ENCODE measurements around the gene VPS35L. TPM values are rescaled to one million over a fixed set of nuclear protein-coding genes. Genes with fewer than 3 reads are reported as not detected.

Gene VPS35L, protein sequence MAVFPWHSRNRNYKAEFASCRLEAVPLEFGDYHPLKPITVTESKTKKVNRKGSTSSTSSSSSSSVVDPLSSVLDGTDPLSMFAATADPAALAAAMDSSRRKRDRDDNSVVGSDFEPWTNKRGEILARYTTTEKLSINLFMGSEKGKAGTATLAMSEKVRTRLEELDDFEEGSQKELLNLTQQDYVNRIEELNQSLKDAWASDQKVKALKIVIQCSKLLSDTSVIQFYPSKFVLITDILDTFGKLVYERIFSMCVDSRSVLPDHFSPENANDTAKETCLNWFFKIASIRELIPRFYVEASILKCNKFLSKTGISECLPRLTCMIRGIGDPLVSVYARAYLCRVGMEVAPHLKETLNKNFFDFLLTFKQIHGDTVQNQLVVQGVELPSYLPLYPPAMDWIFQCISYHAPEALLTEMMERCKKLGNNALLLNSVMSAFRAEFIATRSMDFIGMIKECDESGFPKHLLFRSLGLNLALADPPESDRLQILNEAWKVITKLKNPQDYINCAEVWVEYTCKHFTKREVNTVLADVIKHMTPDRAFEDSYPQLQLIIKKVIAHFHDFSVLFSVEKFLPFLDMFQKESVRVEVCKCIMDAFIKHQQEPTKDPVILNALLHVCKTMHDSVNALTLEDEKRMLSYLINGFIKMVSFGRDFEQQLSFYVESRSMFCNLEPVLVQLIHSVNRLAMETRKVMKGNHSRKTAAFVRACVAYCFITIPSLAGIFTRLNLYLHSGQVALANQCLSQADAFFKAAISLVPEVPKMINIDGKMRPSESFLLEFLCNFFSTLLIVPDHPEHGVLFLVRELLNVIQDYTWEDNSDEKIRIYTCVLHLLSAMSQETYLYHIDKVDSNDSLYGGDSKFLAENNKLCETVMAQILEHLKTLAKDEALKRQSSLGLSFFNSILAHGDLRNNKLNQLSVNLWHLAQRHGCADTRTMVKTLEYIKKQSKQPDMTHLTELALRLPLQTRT
- total RNA-seq = 34.2 TPM
- 10 to 100 TPM; 29.9 to 34.6 (median 33.5) TPM for polyA plus RNA-seq

DNA sequence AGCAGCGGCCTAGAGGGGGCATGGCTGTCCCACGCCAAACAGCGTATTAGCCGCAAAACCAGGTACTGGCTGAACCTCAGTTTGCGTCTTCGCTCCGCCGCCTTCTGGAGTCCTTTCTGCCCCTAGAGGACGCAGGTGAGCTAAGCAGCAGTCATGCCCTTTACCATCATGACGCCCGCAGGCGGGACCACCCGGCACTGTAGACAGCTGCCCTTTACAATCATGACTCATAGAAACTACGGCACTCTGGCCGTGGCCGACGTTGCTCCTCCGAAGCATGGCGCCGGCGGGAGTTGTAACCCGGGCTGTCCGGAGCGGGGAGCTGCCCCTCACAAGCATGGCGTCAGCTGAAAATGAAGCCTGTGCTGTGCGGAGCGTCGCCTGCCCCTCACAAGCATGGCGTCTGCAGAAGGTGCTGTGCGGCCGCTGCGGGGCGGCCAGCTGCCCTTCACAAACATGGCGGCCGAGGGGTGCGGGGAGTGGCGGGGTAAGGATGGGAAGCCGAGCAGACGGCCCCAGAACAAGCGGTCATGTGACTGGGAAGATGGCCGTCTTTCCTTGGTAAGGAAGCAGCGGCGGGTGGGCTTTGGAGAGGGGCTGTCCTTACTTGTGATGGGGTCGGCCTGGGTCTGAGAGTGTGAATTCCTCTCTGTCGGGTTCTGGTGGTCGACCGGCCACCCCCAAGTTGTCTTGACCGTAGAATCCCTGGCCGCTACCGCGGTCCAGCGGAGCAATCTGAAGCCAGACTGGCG is at the start of gene VPS35L:
VPS35L (plus strand) TSS at position 518 of the 752 bp plus-strand sequence; CDS start at position 545, 27 bp downstream.
- Histone ChIP-seq H3K27me3 (ENCODE audit: control insufficient read depth, insufficient read depth, low read length) (no peaks in the 10 kb centered on the region), H3K4me3 (ENCODE audit: low read depth, low read length) (peak within 1 kb of the TSS; percentile 79), H3K4me1 (ENCODE audit: control insufficient read depth, insufficient read depth, low read length, poor library complexity, severe bottlenecking) (peaks cover 9% of the 10 kb centered on the region), H3K9me3 (ENCODE audit: control insufficient read depth in 2 of 2, low read length in 2 of 2) (no peaks in the 10 kb centered on the region), H3K36me3 (ENCODE audit: control insufficient read depth, insufficient read depth, low read length) (no peaks in the 10 kb centered on the region), H3K27ac (ENCODE audit: insufficient read depth, low read length, poor library complexity, severe bottlenecking) (peak within 1 kb of the TSS; percentile 78)
- Mint-ChIP-seq H3K36me3 (no peaks in the 10 kb centered on the region), H3K9me3 (peaks cover 0 to 1% (median 0%) of the 10 kb centered on the region in 7 donors), H3K27ac (peak within 1 kb of the TSS; percentile 92 to 98 (median 94)), H3K4me3 (peak within 1 kb of the TSS; percentile 95 to 100 (median 97)), H3K4me1 (peaks cover 0 to 30% (median 19%) of the 10 kb centered on the region in 4 donors), H3K27me3 (no peaks in the 10 kb centered on the region)
- ATAC-seq (ENCODE audit: low read depth in 2 of 2) (peak; percentile 97), DNase-seq (peak; percentile 95 to 98 (median 96))

DNA sequence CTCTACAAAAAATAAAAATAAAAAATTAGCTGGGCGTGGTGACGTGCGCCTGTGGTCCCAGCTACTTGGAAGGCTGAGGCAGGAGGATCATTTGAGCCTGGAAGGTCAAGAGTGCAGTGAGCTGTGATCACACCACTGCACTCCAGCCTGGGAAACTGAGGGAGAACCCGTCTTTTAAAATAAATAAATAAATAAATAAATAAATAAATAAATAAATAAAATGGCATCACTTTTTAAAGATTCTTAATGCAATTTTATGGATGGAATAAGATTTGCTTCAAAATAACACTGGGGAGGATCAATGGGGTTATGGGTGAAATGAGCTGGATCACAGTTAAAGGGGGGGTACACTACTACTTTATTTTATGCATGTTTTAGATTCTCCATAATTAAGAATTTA is 48.5 kb upstream of the VPS35L start:
- H3K4me3 ChIP-seq (ENCODE audit: low read depth, low read length) = no peak overlapping the region
- H3K27ac ChIP-seq (ENCODE audit: insufficient read depth, low read length, poor library complexity, severe bottlenecking) = no peak overlapping the region
- H3K4me3 Mint-ChIP-seq = no peak overlapping the region
- no peaks in the 10 kb centered on the region for H3K9me3 ChIP-seq (ENCODE audit: control insufficient read depth in 2 of 2, low read length in 2 of 2)
- H3K9me3 Mint-ChIP-seq = no peaks in the 10 kb centered on the region
- no peak for ATAC-seq (ENCODE audit: low read depth in 2 of 2)
- H3K27me3 Mint-ChIP-seq = no peaks in the 10 kb centered on the region
- DNase-seq = no peak
- H3K36me3 Mint-ChIP-seq = peaks cover 33% of the 10 kb centered on the region
- peaks cover 0 to 3% (median 0%) of the 10 kb centered on the region in 4 donors for H3K4me1 Mint-ChIP-seq
- H3K36me3 ChIP-seq (ENCODE audit: control insufficient read depth, insufficient read depth, low read length) = peaks cover 67% of the 10 kb centered on the region
- H3K27me3 ChIP-seq (ENCODE audit: control insufficient read depth, insufficient read depth, low read length) = no peaks in the 10 kb centered on the region
- no peak overlapping the region for H3K27ac Mint-ChIP-seq
- H3K4me1 ChIP-seq (ENCODE audit: control insufficient read depth, insufficient read depth, low read length, poor library complexity, severe bottlenecking) = no peaks in the 10 kb centered on the region

- DNase-seq (no peak), ATAC-seq (ENCODE audit: low read depth in 2 of 2) (no peak)
- no peak overlapping the region for H3K27ac ChIP-seq (ENCODE audit: insufficient read depth, low read length, poor library complexity, severe bottlenecking)
- H3K4me3 ChIP-seq (ENCODE audit: low read depth, low read length) = no peak overlapping the region
- Mint-ChIP-seq H3K9me3 (no peaks in the 10 kb centered on the region), H3K27ac (no peak overlapping the region), H3K27me3 (no peaks in the 10 kb centered on the region), H3K4me3 (no peak overlapping the region), H3K4me1 (peaks cover 0 to 7% (median 5%) of the 10 kb centered on the region in 4 donors), H3K36me3 (peaks cover 35% of the 10 kb centered on the region)
- H3K36me3 ChIP-seq (ENCODE audit: control insufficient read depth, insufficient read depth, low read length) = peaks cover 58% of the 10 kb centered on the region
- H3K27me3 ChIP-seq (ENCODE audit: control insufficient read depth, insufficient read depth, low read length) = no peaks in the 10 kb centered on the region
- no peaks in the 10 kb centered on the region for H3K4me1 ChIP-seq (ENCODE audit: control insufficient read depth, insufficient read depth, low read length, poor library complexity, severe bottlenecking)
- no peaks in the 10 kb centered on the region for H3K9me3 ChIP-seq (ENCODE audit: control insufficient read depth in 2 of 2, low read length in 2 of 2)
Observed at GRCh38 chr16:19507867-19508266, 47.6 kb upstream of the VPS35L start.

DNA sequence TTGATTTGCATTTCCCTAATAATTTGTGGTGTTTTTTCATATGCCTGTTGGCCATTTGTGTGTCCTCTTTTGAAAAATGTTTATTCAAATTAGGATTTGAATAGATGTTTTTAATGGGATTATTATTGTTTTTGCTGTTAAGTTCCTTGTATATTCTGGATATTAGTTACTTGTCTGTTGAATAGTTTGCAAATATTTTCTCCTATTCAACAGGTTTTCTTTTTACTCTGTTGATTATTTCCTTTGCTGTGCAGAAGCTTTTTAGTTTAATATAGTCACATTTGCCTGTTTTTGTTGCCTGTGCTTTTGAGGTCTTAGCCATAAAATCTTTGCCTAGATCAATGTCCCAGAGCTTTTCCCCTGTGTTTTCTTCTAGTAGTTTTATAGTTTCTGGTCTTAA is 43.2 kb upstream of the VPS35L start:
- peaks cover 34% of the 10 kb centered on the region for H3K36me3 Mint-ChIP-seq
- DNase-seq = no peak
- H3K27me3 ChIP-seq (ENCODE audit: control insufficient read depth, insufficient read depth, low read length) = no peaks in the 10 kb centered on the region
- no peaks in the 10 kb centered on the region for H3K9me3 Mint-ChIP-seq
- H3K27ac Mint-ChIP-seq = peak overlapping the region in 1 of 3 donors; percentile 42
- H3K4me1 ChIP-seq (ENCODE audit: control insufficient read depth, insufficient read depth, low read length, poor library complexity, severe bottlenecking) = no peaks in the 10 kb centered on the region
- H3K27ac ChIP-seq (ENCODE audit: insufficient read depth, low read length, poor library complexity, severe bottlenecking) = no peak overlapping the region
- H3K4me3 Mint-ChIP-seq = no peak overlapping the region
- H3K27me3 Mint-ChIP-seq = no peaks in the 10 kb centered on the region
- H3K36me3 ChIP-seq (ENCODE audit: control insufficient read depth, insufficient read depth, low read length) = peaks cover 38% of the 10 kb centered on the region
- H3K4me1 Mint-ChIP-seq = peaks cover 17 to 32% (median 28%) of the 10 kb centered on the region in 4 donors
- ATAC-seq (ENCODE audit: low read depth in 2 of 2) = no peak
- no peak overlapping the region for H3K4me3 ChIP-seq (ENCODE audit: low read depth, low read length)
- H3K9me3 ChIP-seq (ENCODE audit: control insufficient read depth in 2 of 2, low read length in 2 of 2) = no peaks in the 10 kb centered on the region

GRCh38 chr16:19513377-19514053 is 42.0 kb upstream of the VPS35L start:
- Mint-ChIP-seq H3K4me1 (peaks cover 24 to 39% (median 35%) of the 10 kb centered on the region in 4 donors), H3K27ac (peak overlapping the region in 1 of 3 donors; percentile 21), H3K9me3 (no peaks in the 10 kb centered on the region), H3K36me3 (peaks cover 37% of the 10 kb centered on the region), H3K27me3 (no peaks in the 10 kb centered on the region), H3K4me3 (no peak overlapping the region)
- DNase-seq = peak in 1 of 3 donors; percentile 12
- Histone ChIP-seq H3K27me3 (ENCODE audit: control insufficient read depth, insufficient read depth, low read length) (no peaks in the 10 kb centered on the region), H3K4me3 (ENCODE audit: low read depth, low read length) (no peak overlapping the region), H3K36me3 (ENCODE audit: control insufficient read depth, insufficient read depth, low read length) (peaks cover 33% of the 10 kb centered on the region), H3K4me1 (ENCODE audit: control insufficient read depth, insufficient read depth, low read length, poor library complexity, severe bottlenecking) (peaks cover 6% of the 10 kb centered on the region), H3K27ac (ENCODE audit: insufficient read depth, low read length, poor library complexity, severe bottlenecking) (no peak overlapping the region), H3K9me3 (ENCODE audit: control insufficient read depth in 2 of 2, low read length in 2 of 2) (no peaks in the 10 kb centered on the region)
- ATAC-seq (ENCODE audit: low read depth in 2 of 2) = no peak

- Mint-ChIP-seq H3K4me3 (no peak overlapping the region), H3K9me3 (no peaks in the 10 kb centered on the region), H3K27me3 (no peaks in the 10 kb centered on the region), H3K27ac (no peak overlapping the region), H3K36me3 (peaks cover 38% of the 10 kb centered on the region), H3K4me1 (peaks cover 26 to 58% (median 42%) of the 10 kb centered on the region in 4 donors)
- ATAC-seq (ENCODE audit: low read depth in 2 of 2) (no peak), DNase-seq (no peak)
- Histone ChIP-seq H3K36me3 (ENCODE audit: control insufficient read depth, insufficient read depth, low read length) (peaks cover 26% of the 10 kb centered on the region), H3K27me3 (ENCODE audit: control insufficient read depth, insufficient read depth, low read length) (no peaks in the 10 kb centered on the region), H3K4me3 (ENCODE audit: low read depth, low read length) (no peak overlapping the region), H3K9me3 (ENCODE audit: control insufficient read depth in 2 of 2, low read length in 2 of 2) (no peaks in the 10 kb centered on the region), H3K4me1 (ENCODE audit: control insufficient read depth, insufficient read depth, low read length, poor library complexity, severe bottlenecking) (peaks cover 21% of the 10 kb centered on the region), H3K27ac (ENCODE audit: insufficient read depth, low read length, poor library complexity, severe bottlenecking) (no peak overlapping the region)
Observed at GRCh38 chr16:19515757-19516156, 39.7 kb upstream of the VPS35L start.
